WTC11 (cell line): Measurements from ENCODE around the gene EDA. TPM values are rescaled to one million over a fixed set of nuclear protein-coding genes. Genes with fewer than 3 reads are reported as not detected.
"Not testable (repeated sequence)": the region's sequence is repeated elsewhere in the genome, so short reads cannot be mapped to it uniquely, and the experiment has no call there.

Experiments used
- ATAC-seq: fragments of 200-7000 bp; cut with Tn5 transposase; 2 replicates; pipeline ENCODE4 v1.10.0; 2021; ENCODE audit warnings: mild to moderate bottlenecking, moderate library complexity
- CTCF ChIA-PET: fragments of 300-600 bp; sonication (Branson Sonifier 250); formaldehyde crosslinking; loops from one replicate; lab custom pipeline; 2021; ENCODE audit warnings: antibody characterized with exemption; lab: Charles Lee
- POLR2A ChIA-PET: fragments of 350-600 bp; sonication (Branson Sonifier 250); formaldehyde crosslinking; loops from one replicate; lab custom pipeline; 2021; ENCODE audit warnings: antibody characterized with exemption; lab: Charles Lee
- DNase-seq: peaks from one replicate; pipeline ENCODE4 v3.0.0; 2021; ENCODE audit warnings: low spot score
- H3K27ac Mint-ChIP-seq: 2 replicates; pipeline ENCODE4 v1.8.0; 2021; ENCODE audit warnings: mixed read lengths
- H3K27me3 Mint-ChIP-seq: 2 replicates; pipeline ENCODE4 v1.8.0; 2021; ENCODE audit warnings: low read depth, mild to moderate bottlenecking, moderate library complexity, mixed read lengths
- H3K36me3 Mint-ChIP-seq: 2 replicates; pipeline ENCODE4 v1.8.0; 2021; ENCODE audit warnings: mixed read lengths
- H3K4me1 Mint-ChIP-seq: 2 replicates; pipeline ENCODE4 v1.8.0; 2022; ENCODE audit warnings: mixed read lengths
- H3K4me3 Mint-ChIP-seq: 2 replicates; pipeline ENCODE4 v1.8.0; 2021; ENCODE audit warnings: mild to moderate bottlenecking, moderate library complexity, mixed read lengths
- H3K9me3 Mint-ChIP-seq: 2 replicates; pipeline ENCODE4 v1.8.0; 2021; ENCODE audit warnings: mixed read lengths
- AR ChIP-seq: fragments of 250-450 bp; sonication (Bioruptor Pico); IDR thresholded peaks from 2 replicates; pipeline ENCODE4 v1.9.0; 2021; ENCODE audit warnings: mild to moderate bottlenecking
- CREB1 ChIP-seq: sonication (generic); formaldehyde crosslinking; IDR thresholded peaks from 2 replicates; pipeline ENCODE4 v1.8.0; 2023; ENCODE audit warnings: mild to moderate bottlenecking, missing genetic modification reagents
- E2F5 ChIP-seq: sonication (generic); formaldehyde crosslinking; IDR thresholded peaks from 2 replicates; pipeline ENCODE4 v1.8.1; 2022; ENCODE audit warnings: mild to moderate bottlenecking, moderate library complexity, missing genetic modification reagents
- ELF4 ChIP-seq: sonication (generic); formaldehyde crosslinking; IDR thresholded peaks from 2 replicates; pipeline ENCODE4 v1.8.1; 2022; ENCODE audit warnings: low read depth, mild to moderate bottlenecking, moderate library complexity, missing genetic modification reagents
- JAZF1 ChIP-seq: fragments of 250-450 bp; sonication (Bioruptor Pico); IDR thresholded peaks from 2 replicates; pipeline ENCODE4 v1.9.0; 2021; ENCODE audit warnings: moderate library complexity, mild to moderate bottlenecking, inconsistent platforms
- JUN ChIP-seq: sonication (generic); formaldehyde crosslinking; IDR thresholded peaks from 2 replicates; pipeline ENCODE4 v1.8.0; 2023; ENCODE audit warnings: mild to moderate bottlenecking, missing genetic modification reagents
- NFATC4 ChIP-seq: fragments of 250-450 bp; sonication (Bioruptor Pico); IDR thresholded peaks from 2 replicates; pipeline ENCODE4 v1.9.0; 2021; ENCODE audit warnings: mild to moderate bottlenecking
- NFYB ChIP-seq: sonication (generic); formaldehyde crosslinking; conservative IDR thresholded peaks from 2 replicates; pipeline ENCODE4 v1.8.0; 2022; ENCODE audit warnings: low read depth, missing genetic modification reagents
- NR2C2 ChIP-seq: sonication (generic); formaldehyde crosslinking; IDR thresholded peaks from 2 replicates; pipeline ENCODE4 v1.8.0; 2022; ENCODE audit warnings: mild to moderate bottlenecking, missing genetic modification reagents
- TCF7 ChIP-seq: sonication (generic); formaldehyde crosslinking; IDR thresholded peaks from 2 replicates; pipeline ENCODE4 v1.8.0; 2022; ENCODE audit warnings: mild to moderate bottlenecking, low read depth, missing genetic modification reagents, moderate library complexity
- ZBTB21 ChIP-seq: sonication (generic); formaldehyde crosslinking; IDR thresholded peaks from 2 replicates; pipeline ENCODE4 v1.8.1; 2023; ENCODE audit warnings: mild to moderate bottlenecking, missing genetic modification reagents, borderline replicate concordance
- ZNF512 ChIP-seq: sonication (generic); formaldehyde crosslinking; IDR thresholded peaks from 2 replicates; pipeline ENCODE4 v1.8.1; 2022; ENCODE audit warnings: missing genetic modification reagents, borderline replicate concordance
- total RNA-seq: library from RNA; stranded (reverse); gene quantifications from 3 replicates; pipeline ENCODE4 v1.2.3, GENCODE V29; 2021
- TF ChIP-seq, protein P1 (sequence below): sonication (generic); formaldehyde crosslinking; IDR thresholded peaks from 2 replicates; pipeline ENCODE4 v1.8.0; 2023; ENCODE audit warnings: missing genetic modification reagents
- TF ChIP-seq, protein P2 (sequence below): fragments of 250-450 bp; sonication (Bioruptor Pico); IDR thresholded peaks from 2 replicates; pipeline ENCODE4 v2.1.2; 2022; ENCODE audit warnings: mild to moderate bottlenecking, moderate library complexity
- TF ChIP-seq, protein P3 (sequence below): sonication (generic); formaldehyde crosslinking; IDR thresholded peaks from 2 replicates; pipeline ENCODE4 v1.8.0; 2022; ENCODE audit warnings: mild to moderate bottlenecking, missing genetic modification reagents

Gene EDA
- total RNA-seq, 1 experiment from 2014 or later: 15.1 TPM

- no peak for DNase-seq
- ChIA-PET CTCF (no interaction called here), POLR2A (no interaction called here)
- Mint-ChIP-seq H3K27me3 (no peaks in the 10 kb centered on the region; the same call in 1 of the 2 replicates), H3K4me3 (no peak overlapping the region), H3K4me1 (no peaks in the 10 kb centered on the region; the same call in 1 of the 2 replicates), H3K9me3 (peaks cover 27% of the 10 kb centered on the region), H3K36me3 (peaks cover 26% of the 10 kb centered on the region), H3K27ac (no peak overlapping the region)
- TF ChIP-seq TCF7: no peak
- no peak for TF ChIP-seq NFATC4 (CRISPR knock-in tag)
- no peak for TF ChIP-seq NFYB (CRISPR knock-in tag)
- no peak for TF ChIP-seq JUN (CRISPR knock-in tag)
- TF ChIP-seq, protein P1, sequence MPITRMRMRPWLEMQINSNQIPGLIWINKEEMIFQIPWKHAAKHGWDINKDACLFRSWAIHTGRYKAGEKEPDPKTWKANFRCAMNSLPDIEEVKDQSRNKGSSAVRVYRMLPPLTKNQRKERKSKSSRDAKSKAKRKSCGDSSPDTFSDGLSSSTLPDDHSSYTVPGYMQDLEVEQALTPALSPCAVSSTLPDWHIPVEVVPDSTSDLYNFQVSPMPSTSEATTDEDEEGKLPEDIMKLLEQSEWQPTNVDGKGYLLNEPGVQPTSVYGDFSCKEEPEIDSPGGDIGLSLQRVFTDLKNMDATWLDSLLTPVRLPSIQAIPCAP (CRISPR knock-in tag): no peak
- no peak for TF ChIP-seq ELF4 (CRISPR knock-in tag)
- no peak for ATAC-seq
These were observed 379.6 kb downstream of the EDA start for GRCh38 chrX:69995362-69996112.

GRCh38 chrX:69996113-69996468 is 380.2 kb downstream of the EDA start:
- no peak for TF ChIP-seq CREB1 (CRISPR knock-in tag)
- ChIA-PET CTCF (no interaction called here), POLR2A (no interaction called here)
- peaks cover 26% of the 10 kb centered on the region for H3K36me3 Mint-ChIP-seq
- no peaks in the 10 kb centered on the region; the same call in 1 of the 2 replicates for H3K27me3 Mint-ChIP-seq
- H3K4me3 Mint-ChIP-seq: no peak overlapping the region
- ATAC-seq (no peak), DNase-seq (no peak)
- no peak overlapping the region for H3K27ac Mint-ChIP-seq
- no peaks in the 10 kb centered on the region; the same call in 1 of the 2 replicates for H3K4me1 Mint-ChIP-seq
- peaks cover 27% of the 10 kb centered on the region for H3K9me3 Mint-ChIP-seq

- CTCF ChIA-PET, DNase-seq, H3K27me3 Mint-ChIP-seq, H3K4me3 Mint-ChIP-seq, H3K27ac Mint-ChIP-seq, H3K4me1 Mint-ChIP-seq, POLR2A ChIA-PET, ATAC-seq: not testable (repeated sequence)
- Mint-ChIP-seq H3K36me3 (peaks cover 26% of the 10 kb centered on the region), H3K9me3 (peaks cover 27% of the 10 kb centered on the region)
These were observed 382.4 kb downstream of the EDA start for GRCh38 chrX:69998299-69998698.

GRCh38 chrX:70001269-70001668 is 385.4 kb downstream of the EDA start:
- Mint-ChIP-seq H3K4me3 (no peak overlapping the region), H3K4me1 (no peaks in the 10 kb centered on the region), H3K27me3 (no peaks in the 10 kb centered on the region; the same call in 1 of the 2 replicates), H3K9me3 (peaks cover 27% of the 10 kb centered on the region), H3K36me3 (peaks cover 22% of the 10 kb centered on the region), H3K27ac (no peak overlapping the region)
- DNase-seq: no peak
- TF ChIP-seq E2F5 (no peak), AR (CRISPR knock-in tag) (no peak), NR2C2 (no peak), TCF7 (no peak), JAZF1 (CRISPR knock-in tag) (no peak), JUN (CRISPR knock-in tag) (no peak), ZBTB21 (CRISPR knock-in tag) (no peak), ZNF512 (CRISPR knock-in tag) (no peak)
- TF ChIP-seq, protein P2, sequence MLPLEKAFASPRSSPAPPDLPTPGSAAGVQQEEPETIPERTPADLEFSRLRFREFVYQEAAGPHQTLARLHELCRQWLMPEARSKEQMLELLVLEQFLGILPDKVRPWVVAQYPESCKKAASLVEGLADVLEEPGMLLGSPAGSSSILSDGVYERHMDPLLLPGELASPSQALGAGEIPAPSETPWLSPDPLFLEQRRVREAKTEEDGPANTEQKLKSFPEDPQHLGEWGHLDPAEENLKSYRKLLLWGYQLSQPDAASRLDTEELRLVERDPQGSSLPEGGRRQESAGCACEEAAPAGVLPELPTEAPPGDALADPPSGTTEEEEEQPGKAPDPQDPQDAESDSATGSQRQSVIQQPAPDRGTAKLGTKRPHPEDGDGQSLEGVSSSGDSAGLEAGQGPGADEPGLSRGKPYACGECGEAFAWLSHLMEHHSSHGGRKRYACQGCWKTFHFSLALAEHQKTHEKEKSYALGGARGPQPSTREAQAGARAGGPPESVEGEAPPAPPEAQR (CRISPR knock-in tag): no peak
- TF ChIP-seq, protein P3, sequence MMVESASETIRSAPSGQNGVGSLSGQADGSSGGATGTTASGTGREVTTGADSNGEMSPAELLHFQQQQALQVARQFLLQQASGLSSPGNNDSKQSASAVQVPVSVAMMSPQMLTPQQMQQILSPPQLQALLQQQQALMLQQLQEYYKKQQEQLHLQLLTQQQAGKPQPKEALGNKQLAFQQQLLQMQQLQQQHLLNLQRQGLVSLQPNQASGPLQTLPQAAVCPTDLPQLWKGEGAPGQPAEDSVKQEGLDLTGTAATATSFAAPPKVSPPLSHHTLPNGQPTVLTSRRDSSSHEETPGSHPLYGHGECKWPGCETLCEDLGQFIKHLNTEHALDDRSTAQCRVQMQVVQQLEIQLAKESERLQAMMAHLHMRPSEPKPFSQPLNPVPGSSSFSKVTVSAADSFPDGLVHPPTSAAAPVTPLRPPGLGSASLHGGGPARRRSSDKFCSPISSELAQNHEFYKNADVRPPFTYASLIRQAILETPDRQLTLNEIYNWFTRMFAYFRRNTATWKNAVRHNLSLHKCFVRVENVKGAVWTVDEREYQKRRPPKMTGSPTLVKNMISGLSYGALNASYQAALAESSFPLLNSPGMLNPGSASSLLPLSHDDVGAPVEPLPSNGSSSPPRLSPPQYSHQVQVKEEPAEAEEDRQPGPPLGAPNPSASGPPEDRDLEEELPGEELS (CRISPR knock-in tag): no peak
- ChIA-PET POLR2A (no interaction called here), CTCF (no interaction called here)
- no peak for ATAC-seq
